ENCODE data around the gene EPB42.
"Not testable (repeated sequence)": the region's sequence is repeated elsewhere in the genome, so short reads cannot be mapped to it uniquely, and the experiment has no call there.

EPB42 gene

GRCh38 chr15:43241100-43241499 lies 20.3 kb upstream of the EPB42 start:
- DNase-seq (ENCODE audit: low spot score), result peak; percentile 3

GRCh38 chr15:43239732-43240491 lies 19.1 kb upstream of the EPB42 start:
- DNase-seq (ENCODE audit: low spot score), result no peak

GRCh38 chr15:43238671-43239131 lies 17.9 kb upstream of the EPB42 start:
- DNase-seq (ENCODE audit: low spot score), result no peak

GRCh38 chr15:43237842-43238470 lies 17.1 kb upstream of the EPB42 start:
- DNase-seq (ENCODE audit: low spot score), result no peak

- no peak for DNase-seq (ENCODE audit: low spot score)
Observed at GRCh38 chr15:43235536-43235935, 14.7 kb upstream of the EPB42 start.

- DNase-seq (ENCODE audit: low spot score), result no peak
Observed at GRCh38 chr15:43232289-43232874, 11.6 kb upstream of the EPB42 start.

- DNase-seq (ENCODE audit: low spot score), result no peak
Observed at GRCh38 chr15:43230640-43231115, 9.9 kb upstream of the EPB42 start.

GRCh38 chr15:43229977-43230376 lies 9.2 kb upstream of the EPB42 start:
- peak; percentile 40 for DNase-seq (ENCODE audit: low spot score)

- no peak for DNase-seq (ENCODE audit: low spot score)
Observed at GRCh38 chr15:43226436-43227305, 5.9 kb upstream of the EPB42 start.

GRCh38 chr15:43225950-43226255 lies 5.1 kb upstream of the EPB42 start:
- not testable (repeated sequence) for DNase-seq (ENCODE audit: low spot score)

- DNase-seq (ENCODE audit: low spot score), result peak; percentile 19
Observed at GRCh38 chr15:43225201-43225949, 4.6 kb upstream of the EPB42 start.

GRCh38 chr15:43221422-43221821 lies 604 bp upstream of the EPB42 start:
- no peak for DNase-seq (ENCODE audit: low spot score)

GRCh38 chr15:43219929-43220928 lies 589 bp downstream of the EPB42 start:
- DNase-seq (ENCODE audit: low spot score), result no peak

- DNase-seq (ENCODE audit: low spot score), result no peak
Observed at GRCh38 chr15:43218908-43219706, 1.7 kb downstream of the EPB42 start.

- no peak for DNase-seq (ENCODE audit: low spot score)
Observed at GRCh38 chr15:43215961-43216360, 4.9 kb downstream of the EPB42 start.

- no peak for DNase-seq (ENCODE audit: low spot score)
Observed at GRCh38 chr15:43214592-43215295, 6.1 kb downstream of the EPB42 start.

GRCh38 chr15:43214169-43214568 lies 6.6 kb downstream of the EPB42 start:
- no peak for DNase-seq (ENCODE audit: low spot score)

GRCh38 chr15:43213466-43213865 lies 7.4 kb downstream of the EPB42 start:
- no peak for DNase-seq (ENCODE audit: low spot score)

- DNase-seq (ENCODE audit: low spot score), result no peak
Observed at GRCh38 chr15:43212951-43213350, 7.9 kb downstream of the EPB42 start.
